HepG2 (cell line): Measurements from ENCODE around the gene CNTFR. TPM values are rescaled to one million over a fixed set of nuclear protein-coding genes. Genes with fewer than 3 reads are reported as not detected.
A peak's percentile ranks its signal among the peaks of the same experiment; 100 is the strongest.

Experiments used
- BRCA1 ChIP-seq: sonication (generic); formaldehyde crosslinking; IDR thresholded peaks from 2 replicates; pipeline ENCODE4 v1.4.0; 2020; ENCODE audit warnings: missing genetic modification reagents
- CAMTA2 ChIP-seq: sonication (generic); formaldehyde crosslinking; IDR thresholded peaks from 2 replicates; pipeline ENCODE4 v1.4.0; 2020; ENCODE audit warnings: mild to moderate bottlenecking, missing genetic modification reagents, borderline replicate concordance
- CCDC6 ChIP-seq: sonication (generic); formaldehyde crosslinking; IDR thresholded peaks from 2 replicates; pipeline ENCODE4 v1.8.1; 2022; ENCODE audit warnings: mild to moderate bottlenecking, missing genetic modification reagents, moderate library complexity
- FOXK1 ChIP-seq: sonication (generic); formaldehyde crosslinking; IDR thresholded peaks from 2 replicates; pipeline ENCODE4 v1.4.0; 2020; ENCODE audit warnings: low read depth, missing genetic modification reagents, borderline replicate concordance
- GTF2F1 ChIP-seq: fragments of 150-350 bp; IDR thresholded peaks from 2 replicates; pipeline ENCODE4 v1.6.1; 2014; ENCODE audit warnings: low read length
- HBP1 ChIP-seq: IDR thresholded peaks from 2 replicates; pipeline ENCODE4 v1.6.1; 2016; ENCODE audit warnings: low read depth, control low read depth
- ISX ChIP-seq: sonication (generic); formaldehyde crosslinking; conservative IDR thresholded peaks from 2 replicates; pipeline ENCODE4 v1.5.0; 2020; ENCODE audit warnings: missing genetic modification reagents
- MEIS2 ChIP-seq: sonication (generic); formaldehyde crosslinking; IDR thresholded peaks from 2 replicates; pipeline ENCODE4 v1.9.0; 2021; ENCODE audit warnings: mild to moderate bottlenecking, missing genetic modification reagents
- NBN ChIP-seq: fragments of 450-650 bp; conservative IDR thresholded peaks from 2 replicates; pipeline ENCODE4 v1.6.1; 2017
- PBX2 ChIP-seq: IDR thresholded peaks from 2 replicates; pipeline ENCODE4 v1.6.1; 2016; ENCODE audit warnings: control low read depth
- SIN3B ChIP-seq: fragments of 150-350 bp; IDR thresholded peaks from 2 replicates; pipeline ENCODE4 v1.6.1; 2014; ENCODE audit warnings: low read length
- SP4 ChIP-seq: sonication (generic); formaldehyde crosslinking; IDR thresholded peaks from 2 replicates; pipeline ENCODE4 v1.8.1; 2023; ENCODE audit warnings: mild to moderate bottlenecking, missing genetic modification reagents
- TRIM24 ChIP-seq: sonication (generic); formaldehyde crosslinking; IDR thresholded peaks from 2 replicates; pipeline ENCODE4 v1.8.0; 2022; ENCODE audit warnings: mild to moderate bottlenecking, missing genetic modification reagents
- ZBTB1 ChIP-seq: sonication (generic); formaldehyde crosslinking; IDR thresholded peaks from 2 replicates; pipeline ENCODE4 v1.4.0; 2020; ENCODE audit warnings: missing genetic modification reagents, borderline replicate concordance
- ZBTB39 ChIP-seq: sonication (generic); formaldehyde crosslinking; IDR thresholded peaks from 2 replicates; pipeline ENCODE4 v1.5.0; 2020; ENCODE audit warnings: missing genetic modification reagents
- ZBTB7B ChIP-seq: sonication (generic); formaldehyde crosslinking; IDR thresholded peaks from 2 replicates; pipeline ENCODE4 v1.4.0; 2020; ENCODE audit warnings: missing genetic modification reagents
- ZBTB8A ChIP-seq: sonication (generic); formaldehyde crosslinking; IDR thresholded peaks from 2 replicates; pipeline ENCODE4 v1.4.0; 2020; ENCODE audit warnings: mild to moderate bottlenecking, low read depth, missing genetic modification reagents, borderline replicate concordance
- ZFP82 ChIP-seq: sonication (generic); formaldehyde crosslinking; IDR thresholded peaks from 2 replicates; pipeline ENCODE4 v1.5.1; 2020; ENCODE audit warnings: mild to moderate bottlenecking, missing genetic modification reagents, borderline replicate concordance
- ZNF180 ChIP-seq: sonication (generic); formaldehyde crosslinking; IDR thresholded peaks from 2 replicates; pipeline ENCODE4 v1.4.0; 2020; ENCODE audit warnings: low read depth, missing genetic modification reagents, borderline replicate concordance
- ZNF652 ChIP-seq: IDR thresholded peaks from 2 replicates; pipeline ENCODE4 v1.6.1; 2016; ENCODE audit warnings: low read depth, borderline replicate concordance
- ZNF746 ChIP-seq: sonication (generic); formaldehyde crosslinking; IDR thresholded peaks from 2 replicates; pipeline ENCODE4 v1.8.0; 2022; ENCODE audit warnings: mild to moderate bottlenecking, missing genetic modification reagents
- ZNF839 ChIP-seq: sonication (generic); formaldehyde crosslinking; IDR thresholded peaks from 2 replicates; pipeline ENCODE4 v1.4.0; 2020; ENCODE audit warnings: missing genetic modification reagents, mild to moderate bottlenecking, borderline replicate concordance
- polyA plus RNA-seq, 8 experiments: library from polyadenylated mRNA; depleted of rRNA in 3 of 8; stranded (reverse) in 7 of 8; unstranded in 1 of 8; fragments of >200 nt; fragmentation: Illumina TruSeq in 4 of 8; extraction: Trizol in 4 of 8; gene quantifications; 2 replicates each; pipeline versions ENCODE4 v1.2.1 to v1.2.3, GENCODE V29; 2011 to 2016; ENCODE audit warnings: low read depth in 4 of 8, missing spikeins in 1 of 8, mixed read lengths in 1 of 8; ENCODE audit not compliant: insufficient read depth in 1 of 8
- total RNA-seq, 5 experiments: library from RNA; depleted of rRNA; stranded (reverse); fragments of >200 nt; fragmentation: Illumina TruSeq; extraction: Trizol; gene quantifications; 2 replicates each; pipeline ENCODE4 v1.2.3, GENCODE V29; 2016; ENCODE audit warnings: low read depth in 1 of 5
- TF ChIP-seq, protein P1 (sequence below): sonication (generic); formaldehyde crosslinking; IDR thresholded peaks from 2 replicates; pipeline ENCODE4 v1.5.0; 2020; ENCODE audit warnings: mild to moderate bottlenecking, missing genetic modification reagents

The CNTFR gene
- total and polyA plus RNA-seq, 2 of the 13 experiments (the other 11 are each of a cell fraction or from before 2014, with no cell fraction given) = not detected

DNA sequence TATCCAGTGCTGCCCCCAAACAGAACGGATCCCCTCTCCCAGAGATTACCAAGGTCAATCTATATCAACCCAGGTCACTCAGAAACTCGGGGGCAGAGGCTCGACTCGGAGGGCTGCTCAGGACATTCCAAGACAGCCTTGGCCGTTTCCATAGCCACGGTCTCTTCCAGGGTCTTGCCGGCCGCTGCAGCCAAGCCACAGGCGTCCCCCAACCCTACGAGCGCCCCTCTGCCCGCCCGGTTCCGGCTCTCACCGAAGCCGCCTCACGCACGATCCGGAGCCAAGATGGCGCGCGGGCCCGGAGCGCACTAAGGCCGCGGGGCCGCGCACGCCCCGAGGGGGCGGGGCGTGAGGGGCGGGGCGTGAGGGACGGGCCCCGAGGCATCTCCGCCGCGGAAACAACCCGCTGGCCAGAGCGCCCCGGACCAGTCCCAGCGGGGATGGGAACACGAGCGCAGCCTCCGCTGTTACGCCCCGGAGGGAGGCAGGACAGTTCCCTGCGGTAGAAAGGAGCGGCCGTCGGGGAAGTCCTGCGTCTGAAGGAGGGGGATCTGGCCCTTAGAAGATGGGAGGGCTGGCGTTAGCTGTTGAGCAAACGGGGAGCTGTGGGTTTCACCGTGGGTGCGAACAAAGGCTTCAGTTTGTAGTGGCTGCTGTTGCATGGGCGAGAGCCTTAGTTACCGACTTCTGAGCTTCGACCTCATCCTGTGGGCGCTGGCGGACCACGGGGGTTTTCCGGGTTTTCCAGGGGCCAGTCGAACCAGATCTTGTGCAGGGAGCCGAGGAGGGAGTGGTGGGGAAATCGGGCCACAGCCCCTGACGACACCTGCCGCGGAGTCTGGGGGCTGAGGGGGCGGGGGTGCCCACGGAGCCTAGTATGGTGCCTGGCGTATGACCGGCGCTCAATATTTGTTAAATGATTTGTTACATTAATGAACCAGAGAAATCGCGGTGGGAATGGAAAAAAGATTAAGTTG lies 22.6 kb upstream of the CNTFR start, which contains the start of gene RPP25L (continued):
- TF ChIP-seq HBP1 (CRISPR knock-in tag) (no peak), ZNF839 (CRISPR knock-in tag) (no peak), ZNF746 (CRISPR knock-in tag) (no peak), ZBTB1 (CRISPR knock-in tag) (no peak), MEIS2 (CRISPR knock-in tag) (0 out of 2 replicates have a peak, but pooled peaks have one; percentile 21), BRCA1 (no peak), CAMTA2 (CRISPR knock-in tag) (no peak), ZFP82 (CRISPR knock-in tag) (no peak), SP4 (CRISPR knock-in tag) (peak; percentile 65), NBN (no peak), ZNF180 (CRISPR knock-in tag) (no peak), TRIM24 (CRISPR knock-in tag) (no peak), SIN3B (no peak), ZBTB8A (CRISPR knock-in tag) (no peak), GTF2F1 (no peak), ISX (CRISPR knock-in tag) (no peak), ZBTB39 (CRISPR knock-in tag) (no peak), PBX2 (no peak), CCDC6 (CRISPR knock-in tag) (no peak; the same call in 1 of the 2 replicates), FOXK1 (CRISPR knock-in tag) (no peak), ZBTB7B (CRISPR knock-in tag) (no peak), ZNF652 (no peak)
- TF ChIP-seq, protein P1, sequence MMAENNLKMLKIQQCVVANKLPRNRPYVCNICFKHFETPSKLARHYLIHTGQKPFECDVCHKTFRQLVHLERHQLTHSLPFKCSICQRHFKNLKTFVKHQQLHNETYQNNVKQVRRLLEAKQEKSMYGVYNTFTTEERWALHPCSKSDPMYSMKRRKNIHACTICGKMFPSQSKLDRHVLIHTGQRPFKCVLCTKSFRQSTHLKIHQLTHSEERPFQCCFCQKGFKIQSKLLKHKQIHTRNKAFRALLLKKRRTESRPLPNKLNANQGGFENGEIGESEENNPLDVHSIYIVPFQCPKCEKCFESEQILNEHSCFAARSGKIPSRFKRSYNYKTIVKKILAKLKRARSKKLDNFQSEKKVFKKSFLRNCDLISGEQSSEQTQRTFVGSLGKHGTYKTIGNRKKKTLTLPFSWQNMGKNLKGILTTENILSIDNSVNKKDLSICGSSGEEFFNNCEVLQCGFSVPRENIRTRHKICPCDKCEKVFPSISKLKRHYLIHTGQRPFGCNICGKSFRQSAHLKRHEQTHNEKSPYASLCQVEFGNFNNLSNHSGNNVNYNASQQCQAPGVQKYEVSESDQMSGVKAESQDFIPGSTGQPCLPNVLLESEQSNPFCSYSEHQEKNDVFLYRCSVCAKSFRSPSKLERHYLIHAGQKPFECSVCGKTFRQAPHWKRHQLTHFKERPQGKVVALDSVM (CRISPR knock-in tag) = peak; percentile 63
